GM12801 (cell line): ENCODE results near the gene TCTN1.

Source experiments
- TF ChIP-seq, protein P1 (sequence below): IDR thresholded peaks from one replicate; pipeline ENCODE4 v1.5.1; 2011; ENCODE audit warnings: control low read depth; ENCODE audit not compliant: insufficient read length; ENCODE audit errors: extremely low read depth

Gene TCTN1

DNA sequence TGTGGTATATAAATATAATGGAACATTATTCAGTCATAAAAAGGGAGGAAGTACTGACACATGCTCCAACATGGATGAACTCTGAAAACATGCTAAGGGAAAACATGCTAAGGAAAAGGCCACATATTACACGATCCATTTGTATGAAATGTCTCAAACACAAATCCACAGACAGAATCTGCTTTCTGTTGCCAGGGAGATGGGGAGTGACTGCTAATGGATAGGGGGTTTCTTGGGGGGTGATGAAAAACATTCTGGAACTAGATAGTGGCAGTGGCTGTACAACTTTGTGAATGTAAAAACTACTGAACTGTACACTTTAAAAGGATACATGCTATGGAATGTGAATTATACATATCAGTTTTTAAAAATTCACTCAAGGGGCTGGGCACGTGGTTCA, 37.4 kb upstream of the TCTN1 start:
- TF ChIP-seq, protein P1, sequence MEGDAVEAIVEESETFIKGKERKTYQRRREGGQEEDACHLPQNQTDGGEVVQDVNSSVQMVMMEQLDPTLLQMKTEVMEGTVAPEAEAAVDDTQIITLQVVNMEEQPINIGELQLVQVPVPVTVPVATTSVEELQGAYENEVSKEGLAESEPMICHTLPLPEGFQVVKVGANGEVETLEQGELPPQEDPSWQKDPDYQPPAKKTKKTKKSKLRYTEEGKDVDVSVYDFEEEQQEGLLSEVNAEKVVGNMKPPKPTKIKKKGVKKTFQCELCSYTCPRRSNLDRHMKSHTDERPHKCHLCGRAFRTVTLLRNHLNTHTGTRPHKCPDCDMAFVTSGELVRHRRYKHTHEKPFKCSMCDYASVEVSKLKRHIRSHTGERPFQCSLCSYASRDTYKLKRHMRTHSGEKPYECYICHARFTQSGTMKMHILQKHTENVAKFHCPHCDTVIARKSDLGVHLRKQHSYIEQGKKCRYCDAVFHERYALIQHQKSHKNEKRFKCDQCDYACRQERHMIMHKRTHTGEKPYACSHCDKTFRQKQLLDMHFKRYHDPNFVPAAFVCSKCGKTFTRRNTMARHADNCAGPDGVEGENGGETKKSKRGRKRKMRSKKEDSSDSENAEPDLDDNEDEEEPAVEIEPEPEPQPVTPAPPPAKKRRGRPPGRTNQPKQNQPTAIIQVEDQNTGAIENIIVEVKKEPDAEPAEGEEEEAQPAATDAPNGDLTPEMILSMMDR: no peak

GRCh38 chr12:110577864-110578693, 35.9 kb upstream of the TCTN1 start:
- TF ChIP-seq, protein P1: no peak

DNA sequence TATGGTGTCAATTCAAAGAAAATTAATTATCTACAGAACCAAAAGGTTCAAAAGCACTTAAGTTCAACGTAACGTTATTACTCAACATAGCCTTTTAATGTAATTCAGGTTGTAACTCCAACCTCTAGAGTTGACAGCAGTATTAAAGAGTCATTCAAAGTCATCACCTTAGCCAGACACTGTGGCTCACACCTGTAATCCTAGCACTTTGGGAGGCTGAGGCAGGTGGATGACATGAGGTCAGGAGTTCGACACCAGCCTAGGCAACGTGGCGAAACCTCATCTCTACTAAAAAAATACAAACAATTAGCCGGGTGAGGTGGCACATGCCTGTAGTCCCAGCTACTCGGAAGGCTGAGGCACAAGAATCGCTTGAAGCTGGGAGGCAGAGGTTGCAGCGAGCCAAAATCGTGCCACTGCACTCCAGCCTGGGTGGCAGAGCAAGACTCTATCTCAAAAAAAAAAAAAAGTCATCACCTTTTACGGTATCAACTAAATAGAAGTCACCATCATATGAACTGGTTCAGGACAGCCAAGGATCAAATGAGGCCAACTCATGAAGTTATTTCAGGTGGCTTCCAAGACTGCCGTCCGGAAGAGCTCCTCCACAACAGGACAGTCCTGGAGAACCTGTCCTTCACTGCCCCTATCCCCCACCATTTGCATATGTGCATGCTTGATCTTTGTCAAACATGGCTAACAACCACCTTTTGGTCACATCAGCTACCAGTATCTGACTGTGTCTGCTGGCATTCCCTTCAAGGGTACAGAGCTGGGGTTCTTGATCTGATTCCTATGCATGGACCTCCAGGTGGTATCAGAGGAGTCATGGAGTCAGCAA, 35.0 kb upstream of the TCTN1 start:
- TF ChIP-seq, protein P1: no peak

GRCh38 chr12:110579535-110580253, 34.2 kb upstream of the TCTN1 start:
- TF ChIP-seq, protein P1: no peak

- TF ChIP-seq, protein P1: no peak
Measured at GRCh38 chr12:110581931-110582275, 32.0 kb upstream of the TCTN1 start.

- TF ChIP-seq, protein P1: no peak
Measured at GRCh38 chr12:110582276-110583136, 31.4 kb upstream of the TCTN1 start.
